Peyer's patch (tissue), 4 donors: Measurements from ENCODE around the gene CFAP97D1.

Experiments
- POLR2A ChIP-seq, 2 donors: fragments of 450-650 bp; IDR thresholded peaks; one replicate each; pipeline ENCODE4 v1.5.1; 2017; ENCODE audit warnings: antibody characterized with exemption in 2 of 2, mild to moderate bottlenecking in 2 of 2, moderate library complexity in 2 of 2
- TF ChIP-seq, protein P1 (sequence below), 6 experiments: fragments of 450-650 bp in 4 of 6; fragments of 200-600 bp in 2 of 6; sonication (generic) in 1 of 6; IDR thresholded peaks; one replicate each; pipeline ENCODE4 v1.5.1; 2017 to 2019; ENCODE audit warnings: antibody characterized with exemption in 6 of 6, mild to moderate bottlenecking in 3 of 6, moderate library complexity in 1 of 6

DNA sequence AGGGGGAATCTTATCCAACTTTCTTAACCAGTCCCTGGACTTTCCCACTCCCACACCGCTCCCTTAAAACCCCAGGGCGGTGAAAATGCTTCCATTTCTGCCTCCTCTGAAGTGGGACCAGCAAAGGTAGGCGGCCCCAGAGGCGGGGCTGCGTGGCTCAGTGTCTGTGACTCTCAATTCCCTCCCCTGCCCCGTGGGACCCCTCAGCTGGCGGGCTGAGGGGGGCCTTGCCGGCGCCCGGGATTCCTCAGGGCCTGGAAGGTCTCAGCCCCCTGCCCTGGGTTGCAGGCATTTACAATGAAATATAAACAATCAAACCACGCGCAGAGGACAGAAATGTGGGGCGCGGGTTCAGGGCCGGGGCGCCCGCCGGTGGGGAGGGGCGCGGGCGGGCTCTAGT, 25.3 kb upstream of the CFAP97D1 start:
- TF ChIP-seq, protein P1, sequence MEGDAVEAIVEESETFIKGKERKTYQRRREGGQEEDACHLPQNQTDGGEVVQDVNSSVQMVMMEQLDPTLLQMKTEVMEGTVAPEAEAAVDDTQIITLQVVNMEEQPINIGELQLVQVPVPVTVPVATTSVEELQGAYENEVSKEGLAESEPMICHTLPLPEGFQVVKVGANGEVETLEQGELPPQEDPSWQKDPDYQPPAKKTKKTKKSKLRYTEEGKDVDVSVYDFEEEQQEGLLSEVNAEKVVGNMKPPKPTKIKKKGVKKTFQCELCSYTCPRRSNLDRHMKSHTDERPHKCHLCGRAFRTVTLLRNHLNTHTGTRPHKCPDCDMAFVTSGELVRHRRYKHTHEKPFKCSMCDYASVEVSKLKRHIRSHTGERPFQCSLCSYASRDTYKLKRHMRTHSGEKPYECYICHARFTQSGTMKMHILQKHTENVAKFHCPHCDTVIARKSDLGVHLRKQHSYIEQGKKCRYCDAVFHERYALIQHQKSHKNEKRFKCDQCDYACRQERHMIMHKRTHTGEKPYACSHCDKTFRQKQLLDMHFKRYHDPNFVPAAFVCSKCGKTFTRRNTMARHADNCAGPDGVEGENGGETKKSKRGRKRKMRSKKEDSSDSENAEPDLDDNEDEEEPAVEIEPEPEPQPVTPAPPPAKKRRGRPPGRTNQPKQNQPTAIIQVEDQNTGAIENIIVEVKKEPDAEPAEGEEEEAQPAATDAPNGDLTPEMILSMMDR (IDR thresholded peaks at IDR 0.05): no peak
- TF ChIP-seq POLR2A (IDR thresholded peaks at IDR 0.05): no peak
